H9 (cell line): ENCODE data around the gene SULF2. TPM values are rescaled to one million over a fixed set of nuclear protein-coding genes. Genes with fewer than 3 reads are reported as not detected.

Source experiments
- DNase-seq: peaks from one replicate; pipeline ENCODE4 v3.0.0-alpha.2; 2017
- H2AFZ ChIP-seq: one replicate; pipeline ENCODE4 v1.6.1; 2013; ENCODE audit warnings: mild to moderate bottlenecking, low read length, control low read depth, moderate library complexity
- H2AK5ac ChIP-seq: 2 replicates; pipeline ENCODE4 v1.6.1; 2013; ENCODE audit warnings: low read length, control low read depth, mixed read lengths; ENCODE audit not compliant: insufficient read length
- H2BK120ac ChIP-seq: one replicate; pipeline ENCODE4 v1.6.1; 2013; ENCODE audit warnings: low read depth, mild to moderate bottlenecking, low read length, control low read depth, inconsistent platforms; ENCODE audit not compliant: poor library complexity, severe bottlenecking
- H2BK12ac ChIP-seq: 2 replicates; pipeline ENCODE4 v1.6.1; 2013; ENCODE audit warnings: low read length, control low read depth, mixed read lengths, low read depth; ENCODE audit not compliant: insufficient read length
- H2BK15ac ChIP-seq: 2 replicates; pipeline ENCODE4 v1.6.1; 2013; ENCODE audit warnings: low read depth, low read length, control low read depth
- H2BK20ac ChIP-seq: one replicate; pipeline ENCODE4 v1.6.1; 2013; ENCODE audit warnings: low read depth, mild to moderate bottlenecking, low read length, control low read depth, inconsistent platforms; ENCODE audit not compliant: poor library complexity, severe bottlenecking
- H2BK5ac ChIP-seq: 2 replicates; pipeline ENCODE4 v1.6.1; 2013; ENCODE audit warnings: low read length, control low read depth, mixed read lengths; ENCODE audit not compliant: insufficient read length
- H3K14ac ChIP-seq: 2 replicates; pipeline ENCODE4 v1.6.1; 2013; ENCODE audit warnings: low read length, control low read depth; ENCODE audit not compliant: insufficient read depth
- H3K18ac ChIP-seq: 2 replicates; pipeline ENCODE4 v1.6.1; 2013; ENCODE audit warnings: low read depth, mild to moderate bottlenecking, mixed read lengths, low read length, control low read depth; ENCODE audit not compliant: insufficient read length
- H3K23ac ChIP-seq: 2 replicates; pipeline ENCODE4 v1.6.1; 2013; ENCODE audit warnings: low read length, control low read depth, mixed read lengths, low read depth; ENCODE audit not compliant: insufficient read length
- H3K23me2 ChIP-seq: 2 replicates; pipeline ENCODE4 v1.6.1; 2013; ENCODE audit warnings: low read depth, mild to moderate bottlenecking, mixed read lengths, low read length, control low read depth; ENCODE audit not compliant: insufficient read length, poor library complexity, severe bottlenecking
- H3K27ac ChIP-seq: 2 replicates; pipeline ENCODE4 v1.5.1; 2013; ENCODE audit warnings: low read length, control low read depth, mixed read lengths, low read depth; ENCODE audit not compliant: insufficient read length
- H3K27me3 ChIP-seq: 2 replicates; pipeline ENCODE4 v1.6.1; 2013; ENCODE audit warnings: low read length, control low read depth, inconsistent platforms; ENCODE audit not compliant: insufficient read depth
- H3K4ac ChIP-seq: 2 replicates; pipeline ENCODE4 v1.6.1; 2013; ENCODE audit warnings: low read depth, mild to moderate bottlenecking, control low read depth, inconsistent platforms, low read length, moderate library complexity
- H3K4me1 ChIP-seq: 2 replicates; pipeline ENCODE4 v1.6.1; 2013; ENCODE audit warnings: low read length, control low read depth, inconsistent platforms; ENCODE audit not compliant: insufficient read depth
- H3K4me2 ChIP-seq: 2 replicates; pipeline ENCODE4 v1.6.1; 2013; ENCODE audit warnings: low read length, control low read depth, mixed read lengths; ENCODE audit not compliant: insufficient read length, insufficient read depth
- H3K56ac ChIP-seq: 2 replicates; pipeline ENCODE4 v1.6.1; 2013; ENCODE audit warnings: low read depth, mild to moderate bottlenecking, mixed read lengths, low read length, control low read depth; ENCODE audit not compliant: insufficient read length
- H3K79me1 ChIP-seq: 2 replicates; pipeline ENCODE4 v1.6.1; 2013; ENCODE audit warnings: low read depth, mild to moderate bottlenecking, moderate library complexity, low read length, control low read depth, inconsistent platforms; ENCODE audit not compliant: insufficient read depth, poor library complexity, severe bottlenecking
- H3K79me2 ChIP-seq: 2 replicates; pipeline ENCODE4 v1.6.1; 2013; ENCODE audit warnings: low read length, control low read depth, inconsistent platforms; ENCODE audit not compliant: insufficient read depth
- H3K9ac ChIP-seq: 2 replicates; pipeline ENCODE4 v1.6.1; 2013; ENCODE audit warnings: low read length, control low read depth, mixed read lengths; ENCODE audit not compliant: insufficient read length; ENCODE audit errors: extremely low read depth
- H3K9me3 ChIP-seq: one replicate; pipeline ENCODE4 v1.6.1; 2013; ENCODE audit warnings: low read depth, low read length, inconsistent platforms; ENCODE audit not compliant: control insufficient read depth
- H3T11ph ChIP-seq: one replicate; pipeline ENCODE4 v1.6.1; 2013; ENCODE audit warnings: mild to moderate bottlenecking, low read length, control low read depth, inconsistent platforms
- H4K20me1 ChIP-seq: one replicate; pipeline ENCODE4 v1.6.1; 2013; ENCODE audit not compliant: control insufficient read depth, insufficient read length, insufficient read depth
- H4K5ac ChIP-seq: 2 replicates; pipeline ENCODE4 v1.6.1; 2013; ENCODE audit warnings: low read depth, mild to moderate bottlenecking, mixed read lengths, low read length, control low read depth; ENCODE audit not compliant: insufficient read length
- H4K8ac ChIP-seq: replicated peaks from 2 replicates; pipeline ENCODE4 v1.6.1; 2013; ENCODE audit warnings: low read length, control low read depth, mixed read lengths, low read depth; ENCODE audit not compliant: insufficient read length
- H4K91ac ChIP-seq: 2 replicates; pipeline ENCODE4 v1.6.1; 2013; ENCODE audit warnings: low read depth, mild to moderate bottlenecking, moderate library complexity, mixed read lengths, low read length, control low read depth; ENCODE audit not compliant: insufficient read length
- H3K27ac Mint-ChIP-seq, 3 experiments: 2 replicates in 2 of 3; 3 replicates in 1 of 3; pipeline ENCODE4 v1.8.0; 2020 to 2021; ENCODE audit warnings: mixed read lengths in 3 of 3, mild to moderate bottlenecking in 1 of 3, moderate library complexity in 1 of 3
- H3K27me3 Mint-ChIP-seq: 2 replicates; pipeline ENCODE4 v1.8.0; 2021; ENCODE audit warnings: low read depth, mild to moderate bottlenecking, moderate library complexity, mixed read lengths
- H3K36me3 Mint-ChIP-seq, 3 experiments: 2 replicates in 2 of 3; 3 replicates in 1 of 3; pipeline ENCODE4 v1.8.0; 2020 to 2021; ENCODE audit warnings: low read depth in 3 of 3, mixed read lengths in 3 of 3; ENCODE audit not compliant: insufficient read depth in 1 of 3
- H3K4me1 Mint-ChIP-seq, 2 experiments: 2 replicates each; pipeline ENCODE4 v1.8.0; 2020; ENCODE audit warnings: mixed read lengths in 2 of 2
- H3K4me3 Mint-ChIP-seq, 2 experiments: 2 replicates in 1 of 2; 3 replicates in 1 of 2; pipeline ENCODE4 v1.8.0; 2020 to 2021; ENCODE audit warnings: mild to moderate bottlenecking in 2 of 2, mixed read lengths in 2 of 2, moderate library complexity in 1 of 2
- H3K9me3 Mint-ChIP-seq, 2 experiments: 2 replicates in 1 of 2; 3 replicates in 1 of 2; pipeline ENCODE4 v1.8.0; 2020; ENCODE audit warnings: mild to moderate bottlenecking in 2 of 2, mixed read lengths in 2 of 2, moderate library complexity in 1 of 2
- CTCF ChIP-seq: fragments of 200-600 bp; sonication (generic); conservative IDR thresholded peaks from 3 replicates; pipeline ENCODE4 v1.8.0; 2021; ENCODE audit warnings: antibody characterized with exemption, mild to moderate bottlenecking
- WGBS: extraction: QIAGEN DNeasy Blood & Tissue Kit; methylation state at CpG from one replicate; pipeline ENCODE4 v1.1.7; 2013; ENCODE audit warnings: missing lambda C conversion rate, low lambda C conversion rate, mixed read lengths; ENCODE audit not compliant: insufficient read length; ENCODE audit errors: extremely low coverage; 5-methylcytosine and 5-hydroxymethylcytosine counted together
- total RNA-seq: library from RNA; stranded (reverse); gene quantifications from 2 replicates; pipeline ENCODE4 v1.2.1, GENCODE V29; 2021

SULF2 gene
- total RNA-seq, 1 experiment from 2014 or later = 31.2 TPM

- no peaks in the 10 kb centered on the region for H3K9me3 ChIP-seq
- H4K8ac ChIP-seq = no peak overlapping the region
- no peak overlapping the region for H3K56ac ChIP-seq
- H4K20me1 ChIP-seq = no peaks in the 10 kb centered on the region
- no peak overlapping the region for H2BK15ac ChIP-seq
- H2BK5ac ChIP-seq = no peak overlapping the region
- no peaks in the 10 kb centered on the region for H3K23me2 ChIP-seq
- no peaks in the 10 kb centered on the region for H3K27me3 Mint-ChIP-seq
- TF ChIP-seq CTCF = no peak
- no peak overlapping the region for H3K4me3 Mint-ChIP-seq
- no peak overlapping the region for H3K4ac ChIP-seq
- no CpG with 5 or more reads among the region's 7 CpGs for WGBS
- no peak overlapping the region for H3K23ac ChIP-seq
- H2BK20ac ChIP-seq = no peak overlapping the region
- H3K27ac Mint-ChIP-seq = peak overlapping the region in 2 of 3 experiments; percentile 29 to 32; a peak in 2 of 7 replicates
- H2BK120ac ChIP-seq = no peak overlapping the region
- H4K5ac ChIP-seq = no peak overlapping the region
- H3T11ph ChIP-seq = no peak overlapping the region
- no peak overlapping the region for H4K91ac ChIP-seq
- H3K79me2 ChIP-seq = no peaks in the 10 kb centered on the region
- H3K9ac ChIP-seq = no peak overlapping the region
- no peak overlapping the region for H2AFZ ChIP-seq
- H3K36me3 Mint-ChIP-seq = no peaks in the 10 kb centered on the region
- no peaks in the 10 kb centered on the region for H3K4me1 ChIP-seq
- H2AK5ac ChIP-seq = no peak overlapping the region
- no peak overlapping the region for H3K27ac ChIP-seq
- no peak overlapping the region for H3K4me2 ChIP-seq
- H3K18ac ChIP-seq = no peak overlapping the region
- H3K27me3 ChIP-seq = no peaks in the 10 kb centered on the region
- no peak overlapping the region for H2BK12ac ChIP-seq
- peaks cover 11 to 14% of the 10 kb centered on the region in 2 experiments for H3K4me1 Mint-ChIP-seq
- no peaks in the 10 kb centered on the region for H3K79me1 ChIP-seq
- no peak overlapping the region for H3K14ac ChIP-seq
- DNase-seq = no peak
- H3K9me3 Mint-ChIP-seq = no peaks in the 10 kb centered on the region; a peak in 1 of 5 replicates
These were observed 41.6 kb downstream of the SULF2 start for GRCh38 chr20:47743671-47744070.
